ENCODE results near the gene MOG.

MOG gene

GRCh38 chr6:29676981-29677601 is 20.2 kb downstream of the MOG start:
- no peak for DNase-seq (ENCODE audit: low read depth in 2 of 2)

- no peak for DNase-seq (ENCODE audit: low read depth in 2 of 2)
Observed at GRCh38 chr6:29678114-29678513, 21.2 kb downstream of the MOG start.

GRCh38 chr6:29679962-29680361 is 23.1 kb downstream of the MOG start:
- no peak for DNase-seq (ENCODE audit: low read depth in 2 of 2)

GRCh38 chr6:29680416-29680815 is 23.5 kb downstream of the MOG start:
- DNase-seq (ENCODE audit: low read depth in 2 of 2): no peak

DNA sequence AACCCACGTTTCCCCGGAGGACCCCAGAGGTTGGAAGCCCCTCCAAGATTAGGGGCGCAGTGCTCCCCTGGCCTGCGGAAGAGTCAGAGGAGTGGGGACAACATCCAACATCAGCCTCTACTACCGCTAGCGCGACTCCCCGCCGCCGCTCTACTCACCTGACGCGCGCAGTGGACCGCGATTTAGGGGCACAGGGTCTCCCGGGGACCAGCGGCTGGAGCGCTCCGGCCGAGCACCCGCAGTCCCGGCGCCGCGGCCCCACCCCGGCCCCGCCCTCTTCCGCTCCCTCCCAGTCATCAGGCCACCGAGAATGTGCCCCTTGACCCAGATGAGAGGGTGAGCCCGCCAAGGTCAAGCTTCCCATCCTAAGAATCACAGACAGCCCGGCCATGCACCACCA is 24.0 kb downstream of the MOG start, which contains the start of gene ZFP57:
Gene ZFP57, minus strand, starts transcription at position 249 of the 400 bp plus-strand sequence. CDS start 4,149 bp downstream, outside the sequence.
- DNase-seq (ENCODE audit: low read depth in 2 of 2): no peak

- no peak for DNase-seq (ENCODE audit: low read depth in 2 of 2)
Observed at GRCh38 chr6:29681811-29682210, 24.9 kb downstream of the MOG start.

- no peak for DNase-seq (ENCODE audit: low read depth in 2 of 2)
Observed at GRCh38 chr6:29685718-29686326, 28.9 kb downstream of the MOG start.

GRCh38 chr6:29694637-29695036 is 37.7 kb downstream of the MOG start:
- DNase-seq (ENCODE audit: low read depth in 2 of 2): no peak

DNA sequence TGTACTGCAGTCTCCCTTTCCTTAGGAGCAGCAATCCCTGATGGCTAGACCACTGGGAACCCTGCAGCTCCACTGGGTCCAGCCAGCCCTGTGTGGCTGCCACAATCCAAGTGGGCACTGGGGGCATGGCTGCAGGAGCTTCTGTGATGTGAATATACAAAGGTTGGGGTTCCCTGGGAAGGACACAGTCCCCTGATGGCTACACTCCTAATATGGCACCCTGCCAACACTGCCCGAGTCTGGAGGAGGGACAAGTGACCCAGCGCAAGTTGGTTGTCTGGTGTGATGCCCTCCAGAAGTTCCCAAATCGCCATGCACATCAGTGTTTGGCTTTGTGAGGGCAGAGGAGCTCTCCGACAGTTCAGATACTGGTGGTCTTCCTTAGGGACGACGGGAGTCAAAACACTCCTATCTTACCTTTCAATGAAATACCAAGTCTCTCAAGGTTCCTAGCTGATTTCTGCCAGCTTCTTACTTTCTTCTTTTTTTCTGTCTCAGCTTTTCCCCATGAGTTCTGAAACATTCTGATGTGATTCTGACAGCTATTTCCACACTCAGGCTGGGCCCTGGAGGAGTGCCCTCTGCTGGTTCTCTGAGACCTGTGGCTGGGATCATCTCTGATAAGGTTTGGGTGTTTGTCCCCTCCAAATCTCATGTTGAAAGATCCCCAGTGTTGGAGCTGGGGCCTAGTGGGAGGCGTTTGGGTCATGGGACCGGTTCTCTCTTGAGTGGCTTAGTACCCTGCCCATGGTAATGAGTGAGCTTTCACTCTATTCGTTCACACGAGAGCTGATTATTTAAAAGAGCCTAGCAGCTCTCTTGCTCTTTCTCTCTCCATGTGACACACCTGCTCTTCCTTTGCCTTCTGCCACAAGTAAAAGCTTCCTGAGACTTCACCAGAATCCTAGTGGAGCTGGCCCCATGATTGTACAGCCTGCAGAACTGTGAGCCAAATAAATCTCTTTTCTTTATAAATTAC is 39.5 kb downstream of the MOG start:
- DNase-seq (ENCODE audit: low read depth in 2 of 2): no peak

DNA sequence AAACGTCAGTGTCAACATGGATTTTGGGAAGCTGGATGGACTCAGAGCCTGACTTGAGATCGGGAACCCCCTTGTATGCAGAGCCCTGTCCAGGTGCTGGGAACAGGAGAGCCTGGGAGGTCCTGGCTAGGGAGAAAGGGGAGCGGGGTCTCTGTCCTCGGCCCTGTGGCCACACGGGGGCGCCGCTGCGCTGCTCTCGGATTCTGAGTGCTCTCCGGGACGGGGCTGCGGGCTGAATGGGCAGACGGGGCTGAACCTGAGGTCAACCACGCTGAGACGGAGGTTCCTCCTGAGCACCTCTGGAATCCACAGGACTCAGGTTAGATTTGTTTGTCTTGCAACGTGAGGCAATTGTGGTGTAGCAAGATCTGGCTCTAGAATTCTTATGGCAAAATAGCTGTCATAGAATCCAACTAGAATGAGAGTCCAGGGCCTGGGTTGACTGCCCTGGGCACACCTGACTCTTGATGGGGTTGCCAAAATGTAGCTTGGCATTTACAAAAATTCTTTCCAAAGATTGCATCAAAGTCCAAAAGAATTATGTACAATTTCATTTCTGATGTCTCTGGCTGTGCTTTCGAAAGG is 45.7 kb downstream of the MOG start:
- peak; percentile 73 to 80 for DNase-seq (ENCODE audit: low read depth in 2 of 2)

- no peak for DNase-seq (ENCODE audit: low read depth in 2 of 2)
Observed at GRCh38 chr6:29705389-29706231, 48.7 kb downstream of the MOG start.

DNA sequence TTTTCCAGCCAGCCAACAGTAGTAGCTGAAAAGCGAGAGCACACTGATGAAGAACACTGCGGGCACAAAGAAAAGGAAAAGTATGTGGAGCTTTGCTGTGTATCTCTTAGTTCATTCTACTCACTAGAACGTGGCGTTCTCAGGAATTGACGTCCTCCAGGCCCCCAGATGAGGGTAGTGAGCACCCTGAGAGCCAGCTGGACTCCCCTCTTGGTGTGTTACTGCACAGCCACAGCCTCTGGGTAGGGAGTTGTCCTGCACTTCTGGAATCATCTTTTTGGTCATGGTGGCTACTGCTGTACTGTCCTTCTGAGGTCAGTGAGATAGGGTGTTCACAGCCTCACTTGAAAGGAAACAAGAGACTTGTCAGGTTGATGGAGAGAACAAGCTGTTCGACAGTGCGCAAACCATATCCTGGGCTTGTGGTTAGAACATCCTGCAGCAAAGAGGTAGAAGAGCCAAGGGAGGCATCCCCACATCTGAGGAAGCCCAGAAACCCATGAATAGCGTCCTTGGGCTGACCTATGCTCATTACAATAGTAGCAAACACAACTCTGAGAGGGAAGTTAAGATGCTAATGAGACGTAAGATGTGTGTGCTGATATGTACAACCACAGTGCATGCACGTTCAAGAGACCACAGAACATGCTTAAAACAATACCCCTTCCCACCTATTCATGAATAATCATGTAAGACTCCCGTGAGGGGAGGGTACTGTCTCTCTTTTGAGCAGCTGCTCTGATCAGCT is 51.7 kb downstream of the MOG start:
- no peak for DNase-seq (ENCODE audit: low read depth in 2 of 2)

DNA sequence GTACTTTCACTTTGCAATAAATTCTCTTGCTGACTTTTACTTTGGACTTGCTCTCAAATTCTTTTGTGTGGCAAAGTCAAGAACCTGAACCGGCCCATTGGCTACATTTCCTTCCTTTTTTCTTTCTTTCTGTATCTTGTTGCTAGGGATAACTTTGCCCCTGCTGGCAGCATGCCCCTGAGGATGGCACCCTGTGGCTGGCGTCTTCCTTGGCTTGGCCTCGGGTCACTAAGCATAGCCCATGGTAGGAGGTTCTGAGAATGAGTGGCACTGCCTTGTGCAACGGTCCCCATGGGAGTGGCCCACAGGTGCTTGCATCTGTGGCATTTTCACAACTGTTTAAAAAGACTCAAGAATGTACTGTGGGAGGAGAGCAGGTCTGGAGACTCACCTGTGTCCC is 52.3 kb downstream of the MOG start:
- DNase-seq (ENCODE audit: low read depth in 2 of 2): no peak

- no peak for DNase-seq (ENCODE audit: low read depth in 2 of 2)
Observed at GRCh38 chr6:29710281-29710941, 53.5 kb downstream of the MOG start.

DNA sequence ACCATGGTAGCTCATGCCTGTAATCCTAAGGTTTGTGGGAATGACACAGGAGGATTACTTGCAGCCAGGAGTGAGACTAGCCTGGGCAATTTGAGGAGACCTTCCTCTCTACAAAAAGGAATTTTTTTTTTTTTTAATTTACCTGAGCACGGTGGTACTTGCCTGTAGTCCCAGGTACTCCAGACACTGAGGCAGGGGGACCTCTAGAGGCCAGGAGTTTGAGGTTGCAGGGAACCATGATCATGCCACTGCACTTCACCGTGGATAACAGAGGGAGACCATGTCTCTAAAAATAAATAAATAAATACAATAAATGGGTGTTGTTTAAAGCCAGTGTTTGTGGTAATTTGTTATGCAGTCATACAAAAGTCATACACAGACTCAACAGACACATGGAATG is 64.0 kb downstream of the MOG start:
- DNase-seq (ENCODE audit: low read depth in 2 of 2): no peak
